Activated CD4-positive, CD25-positive, alpha-beta regulatory T cell treated with anti-CD3 and anti-CD28 coated beads, Interleukin-2, amount 50 U/mL, for 16 hours (primary cell): ENCODE measurements around the gene PEDS1.
"Not testable (repeated sequence)": the region's sequence is repeated elsewhere in the genome, so short reads cannot be mapped to it uniquely, and the experiment has no call there.

Experiments used
- DNase-seq: peaks from one replicate; pipeline ENCODE4 v3.0.0-alpha.2; 2020; ENCODE audit warnings: low read depth, low spot score

The PEDS1 gene

GRCh38 chr20:50163570-50164317 lies 10.2 kb upstream of the PEDS1 start:
- no peak for DNase-seq

GRCh38 chr20:50161494-50161893 lies 8.0 kb upstream of the PEDS1 start:
- DNase-seq = not testable (repeated sequence)

GRCh38 chr20:50153153-50153499 lies 397 bp downstream of the PEDS1 start:
- no peak for DNase-seq

- no peak for DNase-seq
Observed at GRCh38 chr20:50152394-50153152, 950 bp downstream of the PEDS1 start.

- DNase-seq = no peak
Observed at GRCh38 chr20:50151034-50151743, 2.3 kb downstream of the PEDS1 start.

- DNase-seq = no peak
Observed at GRCh38 chr20:50149481-50150254, 3.9 kb downstream of the PEDS1 start.

GRCh38 chr20:50146732-50147662 lies 6.5 kb downstream of the PEDS1 start:
- peak; percentile 68 for DNase-seq

- no peak for DNase-seq
Observed at GRCh38 chr20:50146214-50146613, 7.3 kb downstream of the PEDS1 start.

- no peak for DNase-seq
Observed at GRCh38 chr20:50145566-50145965, 8.0 kb downstream of the PEDS1 start.

- DNase-seq = no peak
Observed at GRCh38 chr20:50144362-50144761, 9.2 kb downstream of the PEDS1 start.

- no peak for DNase-seq
Observed at GRCh38 chr20:50142812-50143211, 10.7 kb downstream of the PEDS1 start.

GRCh38 chr20:50141811-50142561 lies 11.5 kb downstream of the PEDS1 start:
- no peak for DNase-seq

GRCh38 chr20:50141018-50141675 lies 12.4 kb downstream of the PEDS1 start:
- no peak for DNase-seq

- DNase-seq = no peak
Observed at GRCh38 chr20:50140339-50140859, 13.1 kb downstream of the PEDS1 start.

- DNase-seq = no peak
Observed at GRCh38 chr20:50138479-50139393, 14.8 kb downstream of the PEDS1 start.

- no peak for DNase-seq
Observed at GRCh38 chr20:50138120-50138478, 15.4 kb downstream of the PEDS1 start.

- DNase-seq = not testable (repeated sequence)
Observed at GRCh38 chr20:50137702-50138101, 15.8 kb downstream of the PEDS1 start.
